Smooth muscle cell of the pulmonary artery (primary cell): Measurements from ENCODE around the gene TXNDC12. TPM values are rescaled to one million over a fixed set of nuclear protein-coding genes. Genes with fewer than 3 reads are reported as not detected.

Source experiments
- total RNA-seq: library from RNA; depleted of rRNA; stranded (reverse); fragments of >200 nt; gene quantifications from 2 replicates; pipeline ENCODE4 v1.2.3, GENCODE V29; 2014

TXNDC12 gene
- total RNA-seq, result 25.2 and 25.5 TPM in 2 replicates

DNA sequence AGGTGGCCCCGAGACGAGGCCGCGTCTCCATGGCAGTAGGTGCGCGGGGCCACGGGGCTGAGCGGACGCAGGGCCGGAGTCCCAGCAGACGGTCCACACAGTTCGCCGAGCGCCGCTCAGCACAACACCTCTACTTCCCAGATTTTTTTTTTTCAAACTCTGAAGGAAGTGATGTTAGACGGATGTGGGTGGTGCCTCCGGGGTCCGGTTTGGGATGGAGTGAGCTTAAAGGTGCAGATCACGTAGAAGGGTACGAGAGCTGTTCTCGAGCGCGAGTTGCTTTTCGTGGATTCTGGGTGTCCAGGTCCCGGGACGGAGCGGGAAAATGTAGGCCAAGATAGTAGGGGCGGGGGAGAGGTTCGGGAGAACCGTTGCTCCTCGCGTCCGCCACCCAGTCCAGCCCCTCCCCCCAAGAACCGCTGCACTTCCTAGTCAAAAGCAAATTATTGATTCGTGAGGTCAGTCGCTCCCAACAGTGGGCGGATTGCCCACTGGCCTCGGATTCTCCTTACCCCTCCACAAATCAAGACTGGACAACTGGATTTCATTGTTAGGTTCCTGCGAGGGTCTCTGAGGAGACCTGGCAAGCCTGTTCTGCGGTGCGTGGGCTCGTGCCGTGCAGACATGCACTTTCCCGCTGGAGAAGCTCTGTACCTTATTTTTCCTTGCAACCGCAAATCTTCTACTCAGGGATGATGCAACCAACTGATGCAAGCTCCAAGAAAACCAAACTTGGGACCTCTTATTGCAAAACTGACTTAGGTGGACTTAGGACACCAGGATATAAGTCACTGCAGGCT lies at the start of gene TXNDC12:
TXNDC12 (minus strand) TSS at position 126 of the 800 bp plus-strand sequence; CDS start at position 31, 95 bp downstream.

DNA sequence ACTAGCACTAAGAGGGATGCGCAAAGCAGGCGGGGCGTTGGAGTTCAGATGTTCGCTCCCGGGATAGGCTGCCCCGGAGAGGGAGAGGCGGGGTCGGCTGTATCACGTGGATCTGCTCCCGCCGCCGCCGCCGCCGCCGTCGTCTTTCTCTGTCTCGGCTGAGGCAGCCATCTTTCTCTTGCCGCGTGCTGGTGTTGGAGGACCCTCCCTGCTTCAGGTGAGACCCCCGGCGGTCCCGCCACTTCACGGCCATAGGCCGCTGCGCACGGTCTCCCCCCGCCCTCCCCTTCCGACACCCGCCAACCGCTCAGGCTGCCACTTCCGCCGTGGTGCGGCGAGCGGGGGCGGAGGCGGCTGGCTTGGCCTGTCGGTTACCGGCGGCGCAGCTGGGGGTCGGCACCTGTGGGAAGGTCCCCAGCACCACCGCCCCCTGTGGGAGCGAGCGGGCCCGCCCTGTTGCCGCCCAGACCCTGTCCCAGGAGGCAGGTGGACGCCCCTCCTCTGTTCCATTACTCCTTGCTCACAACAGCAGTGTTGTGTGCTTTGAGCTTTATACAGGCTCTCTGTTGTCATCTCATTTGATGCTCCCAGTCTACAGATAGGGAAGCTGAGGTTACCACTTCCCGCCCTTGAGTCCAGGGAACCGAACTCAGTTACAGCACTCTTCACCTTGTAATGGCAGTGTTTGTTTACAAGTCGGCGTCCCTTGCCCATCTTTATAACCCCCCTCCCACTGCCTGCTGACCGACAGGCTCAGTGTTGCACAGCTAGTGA lies 1.4 kb upstream of the TXNDC12 start, which contains the start of gene BTF3L4:
BTF3L4 (plus strand) TSS at position 133 of the 774 bp plus-strand sequence. CDS start 3,553 bp downstream, outside the sequence.

GRCh38 chr1:52033190-52034049 lies 21.6 kb downstream of the TXNDC12 start, which contains the start of gene KTI12:
Gene KTI12 (minus strand): TSS chr1:52033810. CDS start chr1:52033761, 49 bp downstream.

DNA sequence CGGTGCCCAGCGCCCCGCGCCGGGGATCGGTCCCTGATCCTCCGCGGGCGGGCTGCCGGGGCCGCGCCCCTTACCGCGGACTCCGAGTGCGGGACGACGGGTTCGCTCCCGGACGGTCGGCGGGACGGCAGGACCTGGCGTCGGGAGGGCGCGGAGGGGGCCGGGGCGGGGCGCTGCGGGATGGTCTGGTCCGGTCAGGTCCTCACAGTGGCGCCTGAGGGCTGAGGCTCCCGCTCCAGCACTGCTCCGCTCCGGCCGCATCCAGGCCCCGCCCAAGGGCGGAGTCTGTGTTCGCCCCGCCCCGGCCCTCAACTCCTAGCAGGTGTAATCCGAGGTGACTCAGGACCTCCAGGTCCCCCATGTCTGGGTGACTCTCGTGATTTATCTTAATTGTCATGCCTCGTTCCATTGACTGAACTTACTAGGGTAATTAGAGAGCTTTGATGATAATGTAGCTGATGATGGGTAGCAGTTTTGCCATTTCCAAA lies 64.5 kb downstream of the TXNDC12 start, which contains the start of gene RAB3B:
RAB3B (minus strand) TSS at position 223 of the 488 bp plus-strand sequence. CDS start 13,583 bp downstream, outside the sequence.

Other genes with a start within 250 kb of the TXNDC12 start
- 109 and 111 TPM in 2 replicates for gene NRDC, start 176.5 kb downstream of the TXNDC12 start, total RNA-seq
- 28.3 and 37.1 TPM in 2 replicates for gene RAB3B, start 64.5 kb downstream of the TXNDC12 start, total RNA-seq
- gene KTI12, start 21.4 kb downstream of the TXNDC12 start, total RNA-seq, result 10.1 and 11.9 TPM in 2 replicates
- gene BTF3L4, start 1.1 kb upstream of the TXNDC12 start, total RNA-seq, result 22.4 and 29.7 TPM in 2 replicates
- 40.7 and 45.1 TPM in 2 replicates for gene ZFYVE9, start 86.9 kb upstream of the TXNDC12 start, total RNA-seq